ENCODE measurements around the gene RBM18.

RBM18 gene

GRCh38 chr9:122264360-122265148 is at the start of gene RBM18, which contains the start of gene MRRF:
Gene RBM18 (minus strand): TSS chr9:122264840. CDS start chr9:122261492, 3,348 bp downstream.
Gene MRRF (plus strand): TSS chr9:122264882. CDS start chr9:122270892, 6,010 bp downstream.
- Histone ChIP-seq H3K79me2 (ENCODE audit: low read length) (peaks cover 69% of the 10 kb centered on the region), H2AFZ (ENCODE audit: low read depth, low read length) (peak within 1 kb of the TSS; percentile 60), H3K36me3 (replicated peaks; ENCODE audit: low read depth, low read length) (peaks cover 8% of the 10 kb centered on the region), H3K4me2 (ENCODE audit: low read length) (peak within 1 kb of the TSS; percentile 99), H4K20me1 (ENCODE audit: insufficient read depth, low read length) (no peaks in the 10 kb centered on the region), H3K4me3 (ENCODE audit: low read length) (peak within 1 kb of the TSS; percentile 96), H3K9ac (ENCODE audit: low read length) (peak within 1 kb of the TSS; percentile 89), H3K4me1 (ENCODE audit: low read length) (peaks cover 15% of the 10 kb centered on the region), H3K27ac (ENCODE audit: low read length) (peak within 1 kb of the TSS; percentile 72), H3K27me3 (ENCODE audit: low read depth, low read length) (no peaks in the 10 kb centered on the region), H3K9me3 (ENCODE audit: insufficient read depth, low read length) (no peaks in the 10 kb centered on the region)
- TF ChIP-seq EZH2phosphoT487 (IDR thresholded peaks at IDR 0.05; ENCODE audit: low read depth), result no peak
- TF ChIP-seq CTCF (IDR thresholded peaks at IDR 0.05; ENCODE audit: low read depth, low read length), result no peak

- H3K36me3 ChIP-seq (replicated peaks; ENCODE audit: low read depth, low read length), result peaks cover 39% of the 10 kb centered on the region
- no peak for TF ChIP-seq CTCF (IDR thresholded peaks at IDR 0.05; ENCODE audit: low read depth, low read length)
- TF ChIP-seq EZH2phosphoT487 (IDR thresholded peaks at IDR 0.05; ENCODE audit: low read depth), result no peak
- no peak overlapping the region for H2AFZ ChIP-seq (ENCODE audit: low read depth, low read length)
- H4K20me1 ChIP-seq (ENCODE audit: insufficient read depth, low read length), result no peaks in the 10 kb centered on the region; the same call in 1 of the 2 replicates
- no peaks in the 10 kb centered on the region for H3K27me3 ChIP-seq (ENCODE audit: low read depth, low read length)
- H3K27ac ChIP-seq (ENCODE audit: low read length), result no peak overlapping the region
- H3K9me3 ChIP-seq (ENCODE audit: insufficient read depth, low read length), result no peaks in the 10 kb centered on the region
- H3K79me2 ChIP-seq (ENCODE audit: low read length), result no peaks in the 10 kb centered on the region
- H3K4me1 ChIP-seq (ENCODE audit: low read length), result no peaks in the 10 kb centered on the region
- H3K4me2 ChIP-seq (ENCODE audit: low read length), result no peak overlapping the region
- no peak overlapping the region for H3K4me3 ChIP-seq (ENCODE audit: low read length)
- H3K9ac ChIP-seq (ENCODE audit: low read length), result no peak overlapping the region
Measured at GRCh38 chr9:122314165-122314564, 49.5 kb upstream of the RBM18 start.

GRCh38 chr9:122309861-122310260 is 45.2 kb upstream of the RBM18 start:
- peaks cover 48% of the 10 kb centered on the region for H3K36me3 ChIP-seq (replicated peaks; ENCODE audit: low read depth, low read length)

More at GRCh38 chr9:122309861-122310260, 45.2 kb upstream of the RBM18 start:
- H2AFZ ChIP-seq (ENCODE audit: low read depth, low read length), result no peak overlapping the region
- H3K79me2 ChIP-seq (ENCODE audit: low read length), result no peaks in the 10 kb centered on the region
- no peak overlapping the region for H3K4me3 ChIP-seq (ENCODE audit: low read length)
- H3K4me1 ChIP-seq (ENCODE audit: low read length), result no peaks in the 10 kb centered on the region
- no peaks in the 10 kb centered on the region for H3K9me3 ChIP-seq (ENCODE audit: insufficient read depth, low read length)
- no peak overlapping the region for H3K4me2 ChIP-seq (ENCODE audit: low read length)
- TF ChIP-seq CTCF (IDR thresholded peaks at IDR 0.05; ENCODE audit: low read depth, low read length) (no peak), EZH2phosphoT487 (IDR thresholded peaks at IDR 0.05; ENCODE audit: low read depth) (no peak)
- no peaks in the 10 kb centered on the region; the same call in 1 of the 2 replicates for H4K20me1 ChIP-seq (ENCODE audit: insufficient read depth, low read length)
- H3K27me3 ChIP-seq (ENCODE audit: low read depth, low read length), result no peaks in the 10 kb centered on the region
- no peak overlapping the region for H3K27ac ChIP-seq (ENCODE audit: low read length)
- H3K9ac ChIP-seq (ENCODE audit: low read length), result no peak overlapping the region

Measured in OCI-LY3 (cell line).